OCI-M2 (cell line): ENCODE measurements around the gene CKS2.

Experiments
- DNase-seq: peaks from one replicate; lab custom pipeline; 2025; ENCODE audit not compliant: unreplicated experiment; lab: John Stamatoyannopoulos, UW

The CKS2 gene

DNA sequence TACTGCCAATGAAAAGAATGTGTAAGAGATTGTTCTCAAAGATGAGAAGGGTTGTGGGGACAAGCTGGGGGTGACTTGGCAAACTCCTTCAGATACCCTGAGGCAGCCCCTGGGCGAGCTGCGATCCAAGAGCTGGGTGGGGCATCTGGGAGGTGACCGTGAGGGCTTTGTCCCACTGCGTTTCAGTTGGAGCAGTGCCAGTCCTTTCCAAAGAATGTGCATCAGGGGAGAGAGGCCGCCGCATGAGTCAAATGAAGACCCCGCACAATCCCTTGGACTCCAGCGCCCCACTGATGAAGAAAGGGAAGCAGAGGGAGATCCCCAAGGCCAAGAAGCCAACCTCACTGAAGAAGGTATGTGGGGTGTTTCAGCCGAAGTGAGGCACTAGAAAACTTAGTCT is 35.7 kb downstream of the CKS2 start:
- no peak for DNase-seq

DNA sequence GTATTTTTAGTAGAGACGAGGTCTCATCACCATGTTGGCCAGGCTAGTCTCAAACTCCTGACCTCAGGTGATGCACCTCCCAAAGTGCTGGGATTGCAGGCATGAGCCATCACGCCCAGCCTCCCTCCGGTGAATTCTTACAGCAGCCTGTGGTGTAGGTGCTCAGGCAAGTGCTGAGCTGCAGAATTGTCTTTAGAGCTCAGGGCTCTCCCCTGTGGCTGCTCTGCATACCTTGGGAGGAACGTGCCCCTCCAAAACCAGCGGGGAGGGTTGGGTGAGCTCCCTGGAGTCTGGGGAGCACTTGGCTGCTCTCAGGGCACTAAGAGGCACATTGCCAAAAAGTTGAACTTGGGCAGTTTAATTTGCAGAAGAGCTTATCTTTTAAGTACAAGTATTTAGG is 36.7 kb downstream of the CKS2 start:
- no peak for DNase-seq

DNA sequence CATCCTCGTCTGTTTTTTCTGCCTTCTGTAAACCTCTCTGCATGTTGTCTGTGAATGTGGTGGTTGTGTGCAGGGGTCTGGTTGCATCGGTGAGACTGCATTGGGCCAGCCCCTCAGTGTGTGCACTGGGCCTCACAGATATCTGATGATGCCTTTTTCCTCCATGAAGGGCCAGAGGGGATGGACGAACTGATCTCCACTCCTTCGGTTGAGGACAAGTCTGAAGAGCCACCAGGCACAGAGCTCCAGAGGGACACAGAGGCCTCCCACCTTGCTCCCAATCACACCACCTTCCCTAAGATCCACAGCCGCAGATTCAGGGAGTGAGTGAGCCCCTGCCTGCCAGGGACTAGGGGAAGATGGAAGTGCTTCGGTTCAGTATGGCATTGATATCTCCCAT is 38.6 kb downstream of the CKS2 start:
- DNase-seq, result no peak

DNA sequence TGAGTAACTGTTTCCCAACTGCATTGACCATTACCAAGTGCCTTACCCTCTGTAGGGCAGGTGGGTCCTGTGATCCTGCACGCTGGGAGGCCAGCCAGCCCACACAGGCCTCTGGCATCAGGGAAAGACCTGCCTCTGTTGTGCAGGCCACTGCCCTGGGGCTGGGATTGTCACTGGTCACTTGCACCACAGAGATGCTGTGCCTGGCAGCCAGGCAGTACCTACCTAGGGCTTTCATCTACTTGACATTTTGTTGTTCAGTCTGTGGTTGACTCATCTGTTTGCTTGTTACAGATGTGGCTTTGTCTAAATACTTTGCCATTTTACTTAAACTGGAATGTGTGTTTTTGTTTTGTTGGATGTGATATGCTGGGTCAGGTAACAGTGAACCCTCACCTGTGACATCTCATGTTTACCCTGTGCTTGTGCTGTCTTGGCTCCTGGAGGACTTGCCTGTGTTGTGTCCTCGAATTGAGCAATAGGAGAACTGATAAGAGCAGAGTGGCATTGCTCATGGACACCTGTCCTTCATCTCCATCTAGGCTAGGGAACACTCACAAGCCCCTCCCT is 40.1 kb downstream of the CKS2 start:
- DNase-seq, result no peak

DNA sequence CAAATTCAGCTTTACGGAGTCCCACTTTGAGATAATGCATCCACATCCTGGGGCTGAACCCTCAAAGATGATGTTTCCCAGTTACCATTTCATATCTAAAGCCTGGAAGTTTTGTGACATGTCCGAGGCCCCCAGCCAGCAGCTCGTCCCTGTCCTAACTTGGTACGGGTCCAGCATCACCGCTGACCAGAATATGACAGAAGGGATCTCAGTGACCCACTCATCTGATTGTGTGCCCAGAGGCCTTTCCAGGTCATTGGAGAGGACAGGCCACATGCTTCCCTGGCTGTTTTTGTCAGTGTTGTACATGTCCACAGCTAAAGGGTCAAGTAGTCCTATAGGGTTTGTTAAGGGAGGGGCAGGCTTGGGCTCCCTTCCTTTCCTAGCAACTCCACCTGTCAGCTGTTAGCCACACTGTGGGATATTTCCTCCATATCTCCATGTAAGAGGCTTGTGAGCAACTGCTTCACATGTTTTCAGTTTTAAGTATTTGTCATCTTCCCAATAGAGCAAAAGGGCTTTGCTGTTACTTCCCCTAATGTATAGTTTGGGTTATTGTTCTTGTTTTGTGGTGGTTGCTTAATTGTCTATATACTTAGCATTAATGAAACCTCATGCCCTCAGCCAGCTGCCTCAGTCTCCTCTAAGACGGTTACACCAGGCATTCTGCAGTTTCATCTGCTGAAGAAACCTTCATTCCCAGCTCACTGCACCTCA is 40.7 kb downstream of the CKS2 start:
- DNase-seq, result no peak

DNA sequence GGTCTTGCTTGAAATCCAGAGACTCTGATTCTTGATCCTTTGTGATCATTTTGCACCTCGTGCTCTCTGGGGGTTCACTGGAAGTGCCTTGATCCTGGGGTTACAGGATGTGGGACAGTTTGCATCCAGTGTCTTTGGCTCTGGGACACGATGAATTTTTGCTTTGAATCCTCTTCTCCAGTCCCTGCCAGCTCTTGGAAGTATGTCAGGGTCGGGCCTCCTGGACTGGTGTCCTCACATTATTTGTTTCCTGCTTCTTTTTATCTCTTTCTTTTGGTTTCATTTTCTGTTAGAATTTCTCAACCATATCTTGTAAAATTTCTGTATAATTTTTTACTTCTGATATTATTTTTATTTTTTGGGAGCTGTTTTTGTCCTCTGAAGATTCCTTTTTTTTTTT is 41.5 kb downstream of the CKS2 start:
- DNase-seq, result no peak

DNA sequence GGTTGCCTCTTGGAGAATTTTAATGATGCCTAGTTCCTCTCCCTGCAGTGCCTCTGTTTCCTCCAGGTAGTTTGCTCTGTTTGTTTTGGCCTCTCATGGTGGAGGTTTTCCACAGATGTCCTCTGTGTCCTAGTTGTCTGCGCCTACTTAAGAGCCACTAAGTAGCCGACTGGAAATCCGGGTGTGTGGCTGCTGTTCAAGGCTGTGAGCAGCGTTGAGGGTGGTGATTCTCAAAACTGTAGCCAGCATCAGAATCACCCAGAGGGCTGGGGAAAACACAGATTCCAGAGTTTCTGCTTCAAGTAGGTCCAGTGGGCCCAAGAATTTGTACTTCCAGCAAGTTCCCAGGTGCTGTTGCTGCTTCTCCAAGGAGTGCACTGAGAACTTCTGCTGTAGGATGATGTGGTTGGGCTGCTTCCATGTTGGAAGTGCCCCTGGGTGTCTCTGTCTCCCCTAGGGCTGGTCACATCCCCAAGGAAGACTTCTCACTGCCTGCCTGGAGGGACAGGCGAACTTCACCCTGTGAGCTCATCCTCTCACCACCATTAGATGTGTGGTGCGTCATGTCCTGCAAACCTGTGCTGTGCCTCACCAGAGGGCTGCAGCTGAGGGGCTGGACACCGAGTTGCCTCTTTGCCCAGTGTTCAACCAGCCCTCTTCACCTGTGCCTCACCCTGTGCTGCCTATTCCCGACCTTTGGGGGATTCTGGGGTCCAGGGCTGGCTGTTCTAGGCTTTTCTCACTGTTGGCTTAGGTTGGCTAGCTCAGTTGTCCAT is 42.1 kb downstream of the CKS2 start:
- no peak for DNase-seq

DNA sequence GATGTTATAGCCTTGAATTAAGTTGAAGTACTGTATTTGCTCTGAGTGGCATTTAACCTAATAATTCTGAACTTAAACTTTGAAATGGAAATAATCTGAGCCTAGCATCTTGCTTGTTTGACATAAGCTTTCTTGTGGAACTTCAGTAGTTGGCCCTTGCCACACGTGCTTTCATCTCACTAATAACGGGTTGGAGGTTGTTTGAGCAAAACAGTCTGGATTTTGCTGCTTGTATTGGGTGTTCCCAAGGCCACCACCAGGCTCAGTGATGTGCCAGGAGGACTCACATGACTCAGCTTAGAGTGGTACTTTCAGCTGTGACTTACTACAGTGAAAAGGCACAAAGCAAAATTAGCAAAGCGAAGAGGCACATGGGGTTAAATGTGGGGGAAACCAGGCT is 43.0 kb downstream of the CKS2 start:
- DNase-seq, result no peak

DNA sequence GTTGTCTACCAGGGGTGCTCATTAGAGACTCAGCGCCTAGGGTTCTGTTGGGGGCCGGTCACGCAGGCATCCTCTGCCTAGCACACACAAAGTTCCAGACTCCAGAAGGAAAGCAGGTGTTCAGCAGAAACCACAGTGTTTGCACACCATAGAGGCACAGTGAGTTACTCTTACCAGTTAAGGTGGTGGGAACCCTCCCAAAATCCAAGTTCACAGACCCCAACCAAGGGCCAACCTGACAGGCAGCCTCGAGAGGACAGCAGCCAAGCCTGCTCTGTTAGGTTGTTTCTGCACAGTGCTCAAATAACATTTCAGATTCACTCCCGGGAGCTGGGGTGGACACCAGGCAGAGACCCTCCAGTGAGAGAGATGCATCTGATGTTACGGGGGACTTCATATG is 43.5 kb downstream of the CKS2 start:
- no peak for DNase-seq

DNA sequence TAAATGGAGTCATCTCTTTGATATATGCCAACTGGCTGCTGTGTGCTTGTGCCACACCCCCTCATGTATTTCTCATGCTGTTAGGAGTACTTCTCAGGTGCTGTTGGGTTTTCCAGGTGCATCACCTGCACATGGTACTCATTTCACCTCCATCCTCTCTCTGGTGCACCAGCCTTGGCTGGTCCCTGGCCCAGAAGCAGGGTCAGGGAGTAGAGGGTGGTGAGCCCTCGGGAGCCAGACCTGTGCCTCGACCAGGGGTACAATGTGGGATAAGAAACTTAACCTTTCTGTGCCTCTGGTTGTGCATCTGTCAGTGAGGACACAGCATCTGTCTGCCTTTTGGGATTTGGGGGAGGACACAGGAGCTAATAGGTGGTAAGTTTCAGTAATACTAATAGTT is 45.8 kb downstream of the CKS2 start:
- no peak for DNase-seq

DNA sequence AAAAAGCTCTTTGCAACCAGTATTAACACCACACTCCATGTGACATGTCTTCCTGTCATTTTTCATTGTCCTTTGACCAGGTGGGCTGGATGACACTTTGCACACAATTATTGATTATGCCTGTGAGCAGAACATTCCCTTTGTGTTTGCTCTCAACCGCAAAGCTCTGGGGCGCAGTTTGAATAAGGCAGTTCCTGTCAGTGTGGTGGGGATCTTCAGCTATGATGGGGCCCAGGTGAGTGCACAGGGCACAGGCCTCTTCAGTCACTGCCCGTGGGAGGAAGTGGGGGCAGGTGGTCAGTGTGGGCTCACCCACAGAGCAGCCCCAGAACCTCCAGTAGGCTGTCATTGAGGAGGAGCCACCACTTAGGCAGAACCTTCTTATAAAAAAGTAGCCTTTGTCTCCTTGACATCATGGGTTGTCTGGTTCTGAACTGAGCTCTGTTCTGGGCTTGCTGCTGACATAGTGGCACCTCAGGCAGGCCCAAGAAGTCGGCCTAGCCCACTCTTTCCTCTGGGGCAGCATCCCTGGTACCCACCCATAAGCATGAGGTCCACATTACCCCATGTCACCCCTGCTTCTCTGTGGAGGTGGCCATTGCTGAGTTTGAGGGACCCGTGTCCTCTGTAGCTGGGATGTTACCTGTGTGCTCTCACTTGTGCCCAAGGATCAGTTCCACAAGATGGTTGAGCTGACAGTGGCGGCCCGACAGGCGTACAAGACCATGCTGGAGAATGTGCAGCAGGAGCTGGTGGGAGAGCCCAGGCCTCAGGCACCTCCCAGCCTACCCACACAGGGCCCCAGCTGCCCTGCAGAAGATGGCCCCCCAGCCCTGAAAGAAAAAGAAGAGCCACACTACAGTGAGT is 46.6 kb downstream of the CKS2 start:
- no peak for DNase-seq

DNA sequence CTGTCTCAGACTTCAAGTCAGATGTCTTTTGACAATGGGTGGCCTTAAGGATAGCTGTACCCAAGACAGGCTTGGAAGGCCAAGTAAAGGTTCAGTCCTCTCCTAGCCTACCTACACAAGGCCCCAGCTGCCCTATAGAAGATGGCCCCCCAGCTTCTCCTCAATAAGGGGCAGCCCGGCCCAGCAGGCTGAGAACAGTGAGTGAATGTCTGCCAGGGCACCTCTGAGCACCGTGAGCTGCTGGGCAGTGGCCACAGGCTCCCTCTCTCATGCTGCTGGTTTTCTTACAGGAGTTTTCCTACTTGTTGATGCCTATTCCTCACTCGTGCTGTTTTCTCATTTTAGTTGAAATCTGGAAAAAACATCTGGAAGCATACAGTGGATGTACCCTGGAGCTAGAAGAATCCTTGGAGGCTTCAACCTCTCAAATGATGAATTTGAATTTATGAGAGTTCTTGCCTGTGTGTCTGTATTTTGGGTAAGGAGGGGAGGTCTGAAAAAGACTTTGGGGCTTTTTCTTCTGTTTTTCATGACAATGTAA is 47.5 kb downstream of the CKS2 start:
- DNase-seq, result no peak

DNA sequence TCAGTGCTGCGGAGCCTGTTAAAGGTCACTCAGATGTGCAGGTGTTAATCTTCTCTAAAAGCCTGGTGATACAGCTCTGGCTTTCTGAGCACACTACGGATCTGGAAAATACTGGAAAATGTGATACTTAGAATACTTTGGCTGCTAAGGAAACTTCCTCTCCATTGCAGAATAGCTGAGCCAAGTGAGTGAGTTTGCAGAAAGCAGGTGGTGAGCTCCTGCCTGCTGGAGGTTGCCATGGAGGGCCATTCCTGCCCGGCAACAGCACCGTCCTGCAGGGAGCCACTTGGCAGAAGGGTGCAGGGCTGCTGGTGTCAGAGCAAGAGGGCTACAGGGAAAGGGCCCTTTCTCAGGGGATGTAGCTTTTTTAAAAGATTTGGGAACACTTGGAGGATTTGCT is 48.0 kb downstream of the CKS2 start:
- no peak for DNase-seq

DNA sequence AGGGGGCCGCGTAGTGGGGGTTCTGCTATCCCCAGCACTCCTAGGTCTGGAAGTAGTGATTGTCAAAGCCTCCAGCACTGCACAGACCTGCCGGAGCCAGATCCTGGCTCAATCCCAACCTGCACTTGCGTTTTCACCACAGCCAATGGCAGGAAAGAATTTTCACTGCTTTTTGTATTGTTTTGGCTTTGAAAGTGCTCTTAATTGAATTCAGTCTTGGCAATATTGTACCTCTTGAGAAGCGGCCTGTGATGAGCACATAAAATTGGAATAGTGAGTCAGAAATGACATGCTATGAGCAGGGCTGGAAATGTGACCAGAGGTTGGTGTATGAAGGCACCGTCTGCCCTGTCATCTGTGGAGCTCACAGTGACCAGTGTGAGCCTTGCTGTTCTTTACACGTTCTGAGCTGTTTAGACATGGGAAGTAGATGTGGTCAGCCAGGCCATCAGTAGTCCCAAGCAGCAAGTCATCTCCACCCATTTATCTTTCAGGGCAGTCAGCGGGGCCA is 48.8 kb downstream of the CKS2 start:
- DNase-seq, result no peak

DNA sequence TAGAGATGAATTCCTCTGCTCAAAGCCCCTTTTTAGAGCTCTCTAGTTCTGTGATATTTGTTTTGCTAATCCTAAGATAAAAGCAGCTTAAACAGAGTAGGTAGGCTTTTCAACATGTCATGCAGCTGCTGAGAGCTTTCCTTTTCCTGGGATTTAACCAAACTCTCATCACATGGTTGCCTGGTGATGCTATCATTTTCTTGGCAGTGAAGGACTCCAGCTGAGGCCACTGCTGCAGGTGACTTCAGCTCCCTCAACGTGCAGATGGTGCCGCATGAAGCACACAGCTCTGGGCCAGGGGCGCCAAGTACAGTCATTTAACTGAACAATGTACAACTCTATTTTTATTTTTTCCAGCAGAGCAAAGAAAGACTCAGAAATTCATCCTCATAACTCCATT is 49.5 kb downstream of the CKS2 start:
- DNase-seq, result no peak

DNA sequence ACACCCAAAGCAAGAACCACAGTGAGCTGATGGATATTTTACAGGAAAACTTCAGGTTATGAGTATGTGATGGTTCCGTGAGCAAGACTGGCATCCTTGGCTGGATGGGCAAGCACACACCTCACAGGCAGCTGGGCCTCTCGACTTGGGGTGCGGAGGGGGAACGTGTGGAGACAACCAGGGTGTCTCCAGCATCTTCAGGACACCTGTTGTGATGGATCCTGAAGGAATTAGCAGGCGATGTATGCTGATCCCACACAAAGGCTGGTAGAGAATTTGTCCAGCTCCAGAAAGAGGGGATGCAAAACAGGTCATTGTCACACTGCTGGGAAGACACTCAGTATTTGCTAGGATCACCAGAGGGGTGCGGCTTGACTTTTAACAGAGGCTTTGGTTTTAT is 50.0 kb downstream of the CKS2 start:
- DNase-seq, result no peak

DNA sequence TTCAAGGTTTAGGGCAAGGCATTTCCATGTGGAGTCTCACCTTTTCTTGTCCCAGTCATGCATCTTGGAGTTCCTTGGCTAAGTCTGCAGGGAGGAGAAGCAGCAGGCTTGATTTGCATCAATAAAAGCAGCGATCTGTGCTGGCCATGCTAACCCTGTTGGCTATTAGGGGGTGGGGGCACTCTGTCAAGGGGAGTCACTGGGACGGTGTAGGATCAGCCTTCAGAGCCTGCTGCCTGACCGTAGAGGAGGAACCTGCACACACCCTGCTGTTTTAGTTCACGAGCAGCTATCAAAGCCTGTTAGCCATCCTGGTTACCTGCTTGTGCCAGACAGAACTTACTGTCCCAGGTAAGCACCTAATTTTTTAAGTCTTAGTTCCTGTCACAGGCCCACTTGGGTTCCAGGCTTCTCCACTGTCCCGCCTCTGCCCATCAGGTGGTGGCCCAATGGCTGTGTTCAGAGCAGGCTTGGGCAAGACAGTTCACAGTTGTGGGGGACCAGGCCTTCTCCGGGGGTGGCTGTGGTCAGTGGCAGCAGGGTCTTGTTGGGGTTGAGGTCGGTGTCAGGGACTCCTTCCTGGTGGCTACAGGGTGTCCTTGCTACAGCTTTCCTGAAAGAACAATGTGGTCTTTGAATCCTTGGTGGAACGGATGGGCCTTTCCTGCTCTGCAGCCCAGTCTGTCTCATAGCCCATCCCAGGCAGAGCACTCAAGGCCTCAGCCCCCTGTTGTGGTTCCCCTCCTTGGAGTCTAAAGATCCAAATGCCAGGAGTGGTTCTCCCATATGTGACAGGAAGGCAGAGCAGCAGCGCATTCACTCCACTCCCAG is 51.0 kb downstream of the CKS2 start:
- no peak for DNase-seq

DNA sequence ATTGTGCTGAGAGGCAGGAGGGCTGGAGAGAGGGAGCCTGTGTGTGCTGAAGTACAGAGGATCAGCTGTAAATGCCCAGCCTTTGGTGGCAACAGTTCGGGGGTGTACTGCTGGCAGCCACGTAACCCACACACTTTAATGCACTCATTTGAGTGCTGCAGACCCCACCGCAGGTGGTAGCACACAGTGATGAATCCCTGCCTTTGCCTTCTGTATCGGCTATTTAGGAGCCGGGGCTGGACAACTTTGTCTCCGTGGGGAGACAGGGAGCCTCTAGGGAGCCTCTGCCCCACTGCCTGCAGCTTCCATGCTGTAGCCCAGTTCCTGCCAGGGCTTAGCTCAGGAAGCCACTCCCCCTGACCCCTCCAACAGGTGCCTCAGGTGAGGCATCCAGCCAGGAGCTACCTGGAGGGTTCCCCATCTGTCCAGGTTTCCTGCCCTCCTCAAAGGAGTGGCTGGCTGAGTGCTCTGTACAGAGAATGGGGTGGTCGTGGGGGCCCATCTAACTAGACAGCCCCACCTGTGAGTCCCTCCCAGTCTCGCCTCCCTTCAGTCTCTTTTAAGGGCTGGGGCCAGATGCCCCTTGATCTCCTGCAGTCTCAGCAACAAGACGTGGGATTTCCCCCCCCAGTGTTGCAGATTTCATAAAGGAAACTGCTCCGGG is 51.8 kb downstream of the CKS2 start:
- no peak for DNase-seq

DNA sequence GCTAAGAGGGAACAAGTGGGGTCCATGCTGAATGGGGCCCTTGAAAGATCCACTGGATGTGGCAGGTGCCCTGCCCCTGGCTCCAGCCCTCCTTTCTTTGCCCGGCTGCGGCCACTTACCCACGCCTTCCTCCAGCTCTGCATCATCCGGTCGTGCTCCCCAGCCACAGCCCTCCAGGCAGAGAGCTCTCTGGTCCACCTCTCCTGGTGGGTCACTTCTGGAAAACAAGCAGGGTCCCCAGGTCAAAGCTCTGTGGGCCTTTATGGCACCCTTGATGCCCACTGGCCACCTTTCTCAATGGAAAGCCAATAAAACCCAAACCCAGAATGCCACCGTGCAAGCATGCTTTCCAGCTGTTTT is 52.3 kb downstream of the CKS2 start:
- DNase-seq, result no peak
